Astrocyte (in vitro differentiated cells and primary cell): Measurements from ENCODE around the gene SUN1. TPM values are rescaled to one million over a fixed set of nuclear protein-coding genes. Genes with fewer than 3 reads are reported as not detected.

ENCODE experiments used
- DNase-seq: peaks from one replicate; pipeline ENCODE4 v3.0.0-alpha.2; 2010; ENCODE audit warnings: low read depth
- FAIRE-seq: peaks from 2 replicates; lab custom pipeline; 2011; peaks lifted over from hg19 to GRCh38; lab: Jason Lieb, UNC
- H2AFZ ChIP-seq: 2 replicates; pipeline ENCODE4 v1.6.0; 2012; ENCODE audit warnings: low read depth, low read length, inconsistent platforms
- H3K27ac ChIP-seq: 2 replicates; pipeline ENCODE4 v1.5.1; 2011; ENCODE audit warnings: low read depth, low read length, inconsistent platforms
- H3K27me3 ChIP-seq: 2 replicates; pipeline ENCODE4 v1.6.0; 2011; ENCODE audit warnings: low read length, inconsistent platforms; ENCODE audit not compliant: insufficient read depth
- H3K36me3 ChIP-seq: 2 replicates; pipeline ENCODE4 v1.5.1; 2011; ENCODE audit warnings: low read length, inconsistent platforms; ENCODE audit not compliant: insufficient read depth
- H3K4me1 ChIP-seq: 2 replicates; pipeline ENCODE4 v1.5.1; 2011; ENCODE audit warnings: low read length, inconsistent platforms; ENCODE audit not compliant: insufficient read depth
- H3K4me2 ChIP-seq: 2 replicates; pipeline ENCODE4 v1.6.0; 2012; ENCODE audit warnings: low read length, inconsistent platforms
- H3K4me3 ChIP-seq: 2 replicates; pipeline ENCODE4 v1.5.1; 2011; ENCODE audit warnings: low read depth, mild to moderate bottlenecking, low read length, inconsistent platforms; ENCODE audit not compliant: insufficient read depth
- H3K79me2 ChIP-seq: 2 replicates; pipeline ENCODE4 v1.6.0; 2012; ENCODE audit warnings: mild to moderate bottlenecking, low read length, inconsistent platforms; ENCODE audit not compliant: insufficient read depth
- H3K9ac ChIP-seq: 2 replicates; pipeline ENCODE4 v1.6.0; 2012; ENCODE audit warnings: mild to moderate bottlenecking, low read length, inconsistent platforms
- H3K9me3 ChIP-seq: 2 replicates; pipeline ENCODE4 v1.5.1; 2012; ENCODE audit warnings: low read depth, mild to moderate bottlenecking, low read length, inconsistent platforms; ENCODE audit not compliant: insufficient read depth
- H4K20me1 ChIP-seq: 2 replicates; pipeline ENCODE4 v1.6.0; 2012; ENCODE audit warnings: low read length, inconsistent platforms; ENCODE audit not compliant: insufficient read depth
- H3K27ac Mint-ChIP-seq: one replicate; pipeline ENCODE4 v1.8.0; 2021; ENCODE audit warnings: mild to moderate bottlenecking, mixed read lengths; ENCODE audit not compliant: unreplicated experiment
- H3K27me3 Mint-ChIP-seq: one replicate; pipeline ENCODE4 v1.8.0; 2021; ENCODE audit warnings: low read depth, mixed read lengths; ENCODE audit not compliant: unreplicated experiment
- H3K36me3 Mint-ChIP-seq: one replicate; pipeline ENCODE4 v1.8.0; 2021; ENCODE audit warnings: low read depth, mixed read lengths; ENCODE audit not compliant: unreplicated experiment
- H3K4me1 Mint-ChIP-seq: one replicate; pipeline ENCODE4 v1.8.0; 2021; ENCODE audit warnings: low read depth, mixed read lengths; ENCODE audit not compliant: unreplicated experiment
- H3K4me3 Mint-ChIP-seq: one replicate; pipeline ENCODE4 v1.8.0; 2021; ENCODE audit warnings: mild to moderate bottlenecking, moderate library complexity, mixed read lengths; ENCODE audit not compliant: unreplicated experiment
- H3K9me3 Mint-ChIP-seq: one replicate; pipeline ENCODE4 v1.8.0; 2021; ENCODE audit warnings: mild to moderate bottlenecking, mixed read lengths; ENCODE audit not compliant: unreplicated experiment
- CTCF ChIP-seq: IDR thresholded peaks from 2 replicates; pipeline ENCODE4 v1.5.1; 2011; ENCODE audit warnings: low read depth, mild to moderate bottlenecking, inconsistent platforms, low read length, moderate library complexity; ENCODE audit not compliant: insufficient read depth
- EZH2 ChIP-seq: IDR thresholded peaks from 2 replicates; pipeline ENCODE4 v1.6.1; 2012; ENCODE audit warnings: mild to moderate bottlenecking, low read length, inconsistent platforms; ENCODE audit not compliant: insufficient read depth
- total RNA-seq: library from RNA; stranded (reverse); gene quantifications from 2 replicates; pipeline ENCODE4 v1.2.1, GENCODE V29; 2021

The SUN1 gene
- total RNA-seq, 1 donor from 2014 or later: 121 TPM

GRCh38 chr7:860149-860548 lies 27.9 kb downstream of the SUN1 start:
- TF ChIP-seq EZH2: no peak
- TF ChIP-seq CTCF: no peak
- FAIRE-seq (no peak), DNase-seq (no peak)
- Mint-ChIP-seq H3K9me3 (no peaks in the 10 kb centered on the region), H3K27me3 (no peaks in the 10 kb centered on the region), H3K27ac (no peak overlapping the region), H3K4me3 (no peak overlapping the region), H3K4me1 (no peaks in the 10 kb centered on the region), H3K36me3 (peaks cover 42% of the 10 kb centered on the region)
- H3K27ac ChIP-seq: no peak overlapping the region
- peaks cover 10% of the 10 kb centered on the region for H4K20me1 ChIP-seq
- no peaks in the 10 kb centered on the region for H3K27me3 ChIP-seq
- H3K36me3 ChIP-seq: peaks cover 35% of the 10 kb centered on the region
- H3K79me2 ChIP-seq: no peaks in the 10 kb centered on the region
- no peak overlapping the region for H2AFZ ChIP-seq
- H3K4me2 ChIP-seq: no peak overlapping the region
- H3K9me3 ChIP-seq: no peaks in the 10 kb centered on the region
- no peaks in the 10 kb centered on the region for H3K4me1 ChIP-seq
- no peak overlapping the region for H3K9ac ChIP-seq
- H3K4me3 ChIP-seq: no peak overlapping the region

- H3K4me2 ChIP-seq: no peak overlapping the region
- H4K20me1 ChIP-seq: peaks cover 8% of the 10 kb centered on the region
- H3K4me3 Mint-ChIP-seq: no peak overlapping the region
- H3K79me2 ChIP-seq: no peaks in the 10 kb centered on the region
- no peaks in the 10 kb centered on the region for H3K4me1 Mint-ChIP-seq
- no peak overlapping the region for H3K27ac Mint-ChIP-seq
- no peaks in the 10 kb centered on the region for H3K4me1 ChIP-seq
- no peak overlapping the region for H3K4me3 ChIP-seq
- H3K9me3 ChIP-seq: no peaks in the 10 kb centered on the region
- DNase-seq: no peak
- no peak overlapping the region for H3K27ac ChIP-seq
- H3K27me3 Mint-ChIP-seq: no peaks in the 10 kb centered on the region
- peaks cover 39% of the 10 kb centered on the region for H3K36me3 Mint-ChIP-seq
- TF ChIP-seq CTCF (no peak), EZH2 (no peak)
- H2AFZ ChIP-seq: no peak overlapping the region
- H3K9me3 Mint-ChIP-seq: no peaks in the 10 kb centered on the region
- H3K9ac ChIP-seq: no peak overlapping the region
- no peak for FAIRE-seq
- peaks cover 37% of the 10 kb centered on the region for H3K36me3 ChIP-seq
- no peaks in the 10 kb centered on the region for H3K27me3 ChIP-seq
Measured at GRCh38 chr7:861222-861621, 28.9 kb downstream of the SUN1 start.

- H3K27me3 Mint-ChIP-seq: no peaks in the 10 kb centered on the region
- no peaks in the 10 kb centered on the region for H3K9me3 ChIP-seq
- no peak for DNase-seq
- peaks cover 43% of the 10 kb centered on the region for H3K36me3 Mint-ChIP-seq
- no peaks in the 10 kb centered on the region for H3K27me3 ChIP-seq
- H3K36me3 ChIP-seq: peaks cover 37% of the 10 kb centered on the region
- H3K4me3 Mint-ChIP-seq: no peak overlapping the region
- no peak overlapping the region for H3K4me3 ChIP-seq
- H3K9me3 Mint-ChIP-seq: no peaks in the 10 kb centered on the region
- peaks cover 8% of the 10 kb centered on the region for H4K20me1 ChIP-seq
- no peaks in the 10 kb centered on the region for H3K79me2 ChIP-seq
- H3K4me2 ChIP-seq: no peak overlapping the region
- FAIRE-seq: no peak
- TF ChIP-seq EZH2: no peak
- TF ChIP-seq CTCF: no peak
- H3K27ac ChIP-seq: no peak overlapping the region
- no peak overlapping the region for H3K27ac Mint-ChIP-seq
- no peak overlapping the region for H3K9ac ChIP-seq
- H3K4me1 Mint-ChIP-seq: no peaks in the 10 kb centered on the region
- peaks cover 3% of the 10 kb centered on the region for H3K4me1 ChIP-seq
- no peak overlapping the region for H2AFZ ChIP-seq
Measured at GRCh38 chr7:862157-862556, 29.9 kb downstream of the SUN1 start.
